GM03348 (cell line): ENCODE data around the gene PLCH1.

Experiments used
- DNase-seq: peaks from one replicate; pipeline ENCODE4 v3.0.0; 2012; ENCODE audit warnings: low spot score

The PLCH1 gene

GRCh38 chr3:155465664-155466063 is 279.2 kb downstream of the PLCH1 start:
- DNase-seq, result no peak

- no peak for DNase-seq
Measured at GRCh38 chr3:155462672-155463071, 282.2 kb downstream of the PLCH1 start.

DNA sequence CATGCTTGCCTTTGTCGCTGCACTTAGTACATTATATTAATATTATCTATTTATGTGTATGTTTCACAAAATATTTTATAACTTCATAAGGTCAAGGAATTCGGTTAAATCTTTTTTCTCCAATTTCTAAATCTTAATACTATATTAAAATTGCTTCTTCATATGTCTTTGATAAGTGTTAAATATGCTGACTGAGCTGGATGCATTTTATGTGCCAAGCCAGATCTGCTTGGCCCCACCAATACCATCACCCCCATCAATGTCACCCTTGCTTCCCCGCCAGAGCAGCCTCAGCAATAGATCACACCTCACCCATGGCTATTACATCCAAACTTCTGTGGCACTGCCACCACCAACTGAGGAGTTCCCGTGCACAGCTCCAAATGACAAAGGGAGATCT is 287.3 kb downstream of the PLCH1 start:
- DNase-seq, result no peak

DNA sequence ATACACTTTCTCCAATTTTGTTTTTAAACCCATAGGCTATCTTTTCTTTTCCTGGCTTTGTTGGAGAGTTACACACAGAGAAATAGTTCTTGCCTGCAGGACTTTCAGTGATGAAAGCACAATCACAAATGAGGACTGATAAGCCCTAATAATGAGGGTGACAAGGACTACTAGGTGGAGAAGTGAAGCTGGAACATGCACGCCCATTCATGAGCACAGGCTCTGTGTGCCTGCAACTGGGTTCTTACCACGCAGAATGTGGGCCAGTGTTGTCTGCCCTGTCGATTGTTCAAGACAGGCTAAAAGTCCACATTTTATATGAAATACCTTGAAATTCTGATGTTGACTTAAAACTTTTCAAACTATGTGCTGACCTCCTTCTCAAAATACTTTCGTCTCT is 289.1 kb downstream of the PLCH1 start:
- DNase-seq, result no peak

GRCh38 chr3:155453512-155453911 is 291.4 kb downstream of the PLCH1 start:
- no peak for DNase-seq

DNA sequence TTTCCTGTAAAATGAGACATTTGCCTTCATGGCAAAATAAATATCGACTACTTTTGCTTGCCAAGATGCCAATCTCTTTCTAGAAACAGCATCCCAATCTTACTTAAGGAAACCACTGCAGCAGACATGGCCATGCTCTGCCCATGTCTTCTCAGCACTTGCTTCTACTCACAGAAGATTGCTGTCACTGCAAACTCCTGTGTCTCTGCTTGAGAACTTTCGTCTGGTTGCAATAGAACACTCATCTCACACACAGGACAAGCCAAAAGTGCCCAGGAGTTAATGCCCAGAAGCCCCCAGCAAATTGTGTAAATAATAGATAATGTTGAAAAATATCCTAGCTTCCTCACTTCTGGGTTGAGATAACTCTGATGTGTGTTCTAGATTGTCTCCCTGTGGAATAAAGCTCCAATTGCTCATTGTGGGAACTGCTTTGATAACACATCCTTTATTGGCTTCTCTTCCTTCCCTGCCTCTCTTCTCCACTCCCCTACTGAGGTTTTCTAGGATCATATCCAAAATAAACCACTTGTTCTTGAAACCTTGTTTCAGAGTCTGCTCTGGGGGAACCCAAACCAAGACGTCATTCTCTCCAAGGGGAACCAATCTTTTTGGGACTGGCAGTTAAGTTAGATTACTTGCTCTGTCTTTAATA is 295.1 kb downstream of the PLCH1 start:
- no peak for DNase-seq

- no peak for DNase-seq
Measured at GRCh38 chr3:155448531-155448930, 296.3 kb downstream of the PLCH1 start.

DNA sequence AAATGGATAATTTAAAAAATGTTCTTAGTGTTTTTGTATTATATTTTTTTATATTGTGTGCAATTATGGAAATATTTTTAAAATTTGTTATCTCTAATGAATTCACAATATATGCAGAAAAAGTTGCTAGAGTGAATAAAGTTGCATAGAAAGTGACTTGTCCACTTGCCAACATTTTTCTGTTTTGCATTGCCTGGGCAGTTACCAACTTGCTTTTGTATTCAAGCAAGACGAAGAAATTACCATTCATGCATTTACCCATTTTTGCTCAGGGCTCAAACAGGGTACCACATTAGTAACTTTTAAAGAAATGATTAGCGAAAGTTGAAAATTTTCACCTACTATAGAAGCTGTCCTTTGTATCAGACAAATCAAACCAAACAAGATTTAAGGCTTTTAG is 298.5 kb downstream of the PLCH1 start:
- no peak for DNase-seq

- DNase-seq, result no peak
Measured at GRCh38 chr3:155444771-155445170, 300.1 kb downstream of the PLCH1 start.

- no peak for DNase-seq
Measured at GRCh38 chr3:155443815-155444214, 301.1 kb downstream of the PLCH1 start.

GRCh38 chr3:155442072-155442471 is 302.8 kb downstream of the PLCH1 start:
- peak; percentile 20 for DNase-seq

GRCh38 chr3:155441506-155441905 is 303.4 kb downstream of the PLCH1 start:
- no peak for DNase-seq

DNA sequence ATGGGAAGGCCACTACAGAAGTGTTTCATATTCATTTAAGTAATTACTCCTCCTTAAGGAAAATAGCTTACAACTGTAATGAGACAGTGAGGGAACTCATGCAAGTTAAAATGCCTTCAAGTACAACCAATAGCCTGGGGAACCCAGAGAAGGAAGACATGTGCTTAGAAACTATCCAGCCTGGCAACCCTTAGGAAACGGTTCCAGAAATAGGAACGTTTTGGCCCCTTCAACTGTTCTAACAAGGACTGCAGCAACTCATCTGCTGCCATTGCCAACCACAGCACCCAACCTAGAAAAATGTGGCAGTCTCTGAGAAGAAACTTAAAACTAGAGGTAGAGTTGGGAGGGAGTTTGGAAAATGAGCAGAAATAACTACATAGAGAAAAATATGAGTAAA is 303.8 kb downstream of the PLCH1 start:
- no peak for DNase-seq

DNA sequence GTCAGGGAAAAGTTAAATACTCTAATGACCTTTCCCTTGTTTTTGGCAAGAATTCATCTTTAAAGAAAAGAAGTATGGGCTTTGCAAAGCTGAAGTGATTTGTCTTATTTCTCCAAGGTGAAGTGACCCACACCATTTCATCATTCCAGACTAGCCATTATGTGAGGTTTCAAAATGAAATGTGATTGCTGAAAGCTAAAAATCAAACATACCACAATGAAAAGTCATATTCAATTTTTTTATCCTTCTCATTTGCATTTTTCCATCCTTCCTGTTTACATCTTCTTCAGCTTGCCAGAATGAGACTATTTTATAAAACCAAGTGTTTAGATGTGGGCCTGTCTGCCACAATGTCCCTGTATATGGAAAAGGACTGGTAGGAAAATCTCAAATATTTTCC is 309.1 kb downstream of the PLCH1 start:
- DNase-seq, result peak; percentile 42

- no peak for DNase-seq
Measured at GRCh38 chr3:155431856-155432570, 312.9 kb downstream of the PLCH1 start.

DNA sequence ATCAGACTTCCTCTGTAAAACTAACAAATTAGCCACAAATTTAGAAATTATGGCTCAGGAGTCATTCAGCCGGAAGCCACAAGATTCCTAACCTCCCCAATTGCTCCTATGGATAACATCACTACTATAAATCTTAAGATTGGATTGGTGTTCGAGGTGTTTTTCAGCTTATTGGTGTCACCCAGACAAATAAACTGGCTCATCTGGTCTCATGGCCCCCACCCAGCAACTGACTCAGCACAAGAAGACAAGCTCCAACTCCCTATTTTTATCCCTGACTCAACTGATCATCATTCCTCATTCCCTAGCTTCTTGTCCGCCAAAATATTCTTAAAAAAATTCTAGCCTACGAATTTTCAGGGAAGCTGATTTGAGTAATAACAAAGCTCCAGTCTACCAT is 316.3 kb downstream of the PLCH1 start:
- peak; percentile 75 for DNase-seq

DNA sequence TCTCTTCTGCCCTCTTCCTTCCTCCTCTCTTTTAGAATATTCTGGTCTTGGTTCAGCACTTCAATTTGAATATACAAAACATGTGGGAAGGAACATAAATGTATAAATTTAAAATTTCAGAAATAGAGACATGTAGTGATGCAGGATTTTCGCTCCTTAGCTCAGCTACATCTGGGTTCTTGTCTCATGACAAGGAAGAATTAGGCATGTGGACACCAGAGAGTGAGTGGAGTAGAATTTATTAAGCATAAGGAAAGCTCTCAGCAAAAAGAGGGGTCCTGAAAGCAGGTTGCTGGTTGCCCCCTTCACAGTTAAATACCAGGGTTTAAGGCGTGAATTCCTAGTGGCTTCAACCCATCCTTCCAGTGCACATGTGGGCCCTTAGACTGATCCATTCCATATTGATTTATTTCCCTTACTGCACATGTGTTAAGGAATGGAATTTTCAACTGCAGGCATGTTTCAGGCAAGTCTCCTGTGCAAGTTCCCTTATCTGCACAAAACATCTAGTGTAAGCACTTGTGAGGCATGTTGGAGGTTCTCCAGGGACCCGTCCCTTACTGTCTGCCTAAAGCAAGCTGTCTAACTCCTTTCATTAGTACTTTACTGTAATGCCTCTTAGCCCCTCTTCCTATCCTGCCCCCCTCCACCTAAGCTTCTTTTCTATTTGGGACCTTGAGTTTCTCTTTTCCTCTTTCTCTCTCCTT is 318.2 kb downstream of the PLCH1 start:
- DNase-seq, result no peak

- no peak for DNase-seq
Measured at GRCh38 chr3:155425396-155425795, 319.5 kb downstream of the PLCH1 start.

DNA sequence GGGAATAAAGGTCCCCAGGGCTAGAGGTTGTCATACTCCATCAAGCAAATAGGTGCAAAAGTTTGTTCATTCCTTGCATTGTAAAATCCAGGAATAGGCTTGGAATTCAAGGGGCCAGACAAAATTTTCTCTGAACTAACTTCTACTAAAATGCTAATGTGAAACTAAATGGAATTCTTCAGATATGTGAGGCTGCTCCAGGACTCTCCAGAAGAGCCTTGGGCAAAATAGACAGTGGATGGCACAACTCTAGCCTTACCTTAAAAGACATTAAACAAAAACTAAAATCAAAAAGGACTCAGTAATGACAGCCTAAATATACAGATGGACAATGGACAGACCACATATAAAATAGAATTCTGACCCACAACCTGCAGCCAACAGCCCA is 320.6 kb downstream of the PLCH1 start:
- DNase-seq, result no peak

- DNase-seq, result no peak
Measured at GRCh38 chr3:155423526-155424322, 321.1 kb downstream of the PLCH1 start.

DNA sequence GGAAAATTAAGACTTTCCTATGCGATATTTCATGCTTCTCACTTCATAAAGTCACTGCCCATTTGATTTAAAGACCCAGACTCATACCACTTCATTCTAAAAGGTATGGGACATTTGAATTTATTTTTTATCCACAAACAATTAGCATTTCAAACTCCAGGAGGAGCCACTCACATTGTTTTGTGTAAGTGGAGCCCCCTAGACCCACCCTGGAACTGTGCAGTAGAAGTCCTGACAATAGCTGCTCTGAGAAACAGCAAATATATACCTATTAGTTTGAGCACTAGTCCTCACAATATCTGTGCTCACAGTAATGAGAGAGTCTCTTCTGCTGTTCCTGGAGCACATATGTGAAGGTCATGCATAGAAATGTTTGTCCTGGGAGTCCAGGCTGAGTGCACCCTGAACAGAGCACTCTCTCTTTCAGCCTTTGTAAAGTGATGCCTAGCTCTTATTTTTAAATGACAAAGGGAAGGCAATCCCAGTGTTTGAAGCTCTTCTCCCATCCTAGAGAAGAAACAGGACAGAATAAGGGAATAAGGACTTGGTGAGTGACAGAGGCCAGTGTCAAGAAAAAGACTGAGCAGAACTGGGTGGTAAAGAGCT is 323.9 kb downstream of the PLCH1 start:
- DNase-seq, result no peak

- DNase-seq, result no peak
Measured at GRCh38 chr3:155420406-155420805, 324.5 kb downstream of the PLCH1 start.
